NCI-H526 (cell line): ENCODE results near the gene SOCS1.

Experiments used
- DNase-seq, 2 experiments: peaks; one replicate each; lab custom pipeline; 2025; lab: John Stamatoyannopoulos, UW

Gene SOCS1

GRCh38 chr16:11245222-11245737 lies 10.7 kb downstream of the SOCS1 start:
- DNase-seq = no peak

- peak in 1 of 2 experiments; percentile 56 for DNase-seq
Observed at GRCh38 chr16:11242658-11243057, 13.3 kb downstream of the SOCS1 start.

GRCh38 chr16:11241480-11242204 lies 14.4 kb downstream of the SOCS1 start:
- DNase-seq = no peak

- DNase-seq = no peak
Observed at GRCh38 chr16:11240636-11241473, 15.1 kb downstream of the SOCS1 start.

DNA sequence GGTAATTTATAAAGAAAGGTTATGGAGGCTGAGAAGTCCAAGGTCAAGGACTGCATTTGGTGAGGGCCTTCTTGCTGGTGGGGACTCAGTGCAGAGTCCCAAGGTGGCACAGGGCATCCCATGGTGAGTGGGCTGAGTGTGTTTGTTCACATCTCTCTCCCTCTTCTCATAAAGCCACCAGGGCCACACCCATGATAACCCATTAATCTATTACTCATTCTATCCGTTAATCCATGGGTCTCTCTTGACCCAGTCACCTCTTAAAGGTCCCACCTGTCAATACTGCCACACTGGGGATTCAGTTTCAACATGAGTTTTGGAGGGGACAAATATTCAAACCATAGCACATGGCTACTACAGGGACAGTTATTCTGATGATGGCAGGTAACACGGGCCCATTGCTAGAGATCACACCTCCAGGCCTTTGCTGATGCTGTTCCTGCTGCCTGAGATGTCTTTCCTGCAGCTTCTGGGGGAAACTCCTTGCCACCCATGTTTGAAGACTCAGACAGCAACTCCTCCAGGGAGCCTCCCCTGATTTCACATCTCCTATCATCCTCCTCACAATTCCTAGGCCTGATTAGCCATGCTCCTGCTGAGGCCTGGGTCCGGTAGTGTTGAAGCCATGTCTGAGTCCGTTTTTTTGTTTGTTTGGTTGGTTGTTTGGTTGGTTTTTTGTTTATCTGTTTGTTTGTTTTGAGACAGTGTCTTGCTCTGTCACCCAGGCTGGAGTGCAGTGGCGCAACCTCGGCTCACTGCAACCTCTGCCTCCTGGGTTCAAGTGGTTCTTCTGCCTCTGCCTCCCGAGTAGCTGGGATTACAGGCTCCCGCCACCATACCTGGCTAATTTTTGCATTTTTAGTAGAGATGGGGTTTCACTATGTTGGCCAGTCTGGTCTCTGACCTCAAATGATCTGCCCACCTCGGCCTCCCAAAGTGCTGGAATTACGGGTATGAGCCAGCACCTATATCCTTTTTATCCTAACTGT lies 16.1 kb downstream of the SOCS1 start:
- DNase-seq = no peak

- no peak for DNase-seq
Observed at GRCh38 chr16:11238272-11239202, 17.5 kb downstream of the SOCS1 start.

DNA sequence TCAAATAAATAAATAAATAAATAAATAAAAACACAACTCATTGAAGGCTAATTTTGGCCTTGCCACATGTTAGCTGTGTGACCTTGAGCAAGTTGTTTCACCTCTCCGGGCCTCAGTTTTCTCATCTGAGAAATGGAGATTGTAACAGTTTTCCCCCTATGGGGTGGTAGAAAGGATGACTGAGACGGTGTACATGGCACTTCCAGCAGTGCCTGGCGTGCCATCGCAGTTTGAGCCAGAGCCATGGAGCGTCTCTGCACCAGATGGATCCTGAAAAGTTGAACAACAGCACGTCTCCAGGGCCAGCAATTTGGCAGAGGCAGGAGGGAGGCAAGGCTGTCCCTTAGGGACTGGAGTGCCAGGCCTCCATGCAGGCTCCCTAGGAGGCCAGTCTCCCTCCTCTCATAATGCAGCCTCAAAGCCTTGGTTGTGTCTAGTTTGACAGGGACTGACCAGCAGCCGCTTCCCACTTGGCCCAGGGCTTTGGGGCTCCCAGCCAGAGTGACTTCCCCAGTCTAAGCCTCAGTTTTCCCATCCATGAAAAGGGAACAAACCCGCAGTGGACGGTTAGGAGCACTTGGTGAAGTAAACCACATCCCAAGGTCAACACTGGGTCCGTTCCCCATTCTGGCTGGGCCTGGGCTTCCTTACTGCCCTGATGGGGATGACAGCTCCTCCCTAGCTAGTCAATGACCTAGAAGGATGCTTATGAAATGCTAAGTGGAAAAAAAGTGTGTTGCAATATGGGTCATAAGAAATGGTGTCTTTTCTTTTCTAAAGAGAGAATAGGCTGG lies 19.3 kb downstream of the SOCS1 start:
- DNase-seq = no peak

- peak; percentile 36 to 77 for DNase-seq
Observed at GRCh38 chr16:11235703-11235991, 20.4 kb downstream of the SOCS1 start.

- DNase-seq = no peak
Observed at GRCh38 chr16:11234884-11235702, 20.9 kb downstream of the SOCS1 start.

DNA sequence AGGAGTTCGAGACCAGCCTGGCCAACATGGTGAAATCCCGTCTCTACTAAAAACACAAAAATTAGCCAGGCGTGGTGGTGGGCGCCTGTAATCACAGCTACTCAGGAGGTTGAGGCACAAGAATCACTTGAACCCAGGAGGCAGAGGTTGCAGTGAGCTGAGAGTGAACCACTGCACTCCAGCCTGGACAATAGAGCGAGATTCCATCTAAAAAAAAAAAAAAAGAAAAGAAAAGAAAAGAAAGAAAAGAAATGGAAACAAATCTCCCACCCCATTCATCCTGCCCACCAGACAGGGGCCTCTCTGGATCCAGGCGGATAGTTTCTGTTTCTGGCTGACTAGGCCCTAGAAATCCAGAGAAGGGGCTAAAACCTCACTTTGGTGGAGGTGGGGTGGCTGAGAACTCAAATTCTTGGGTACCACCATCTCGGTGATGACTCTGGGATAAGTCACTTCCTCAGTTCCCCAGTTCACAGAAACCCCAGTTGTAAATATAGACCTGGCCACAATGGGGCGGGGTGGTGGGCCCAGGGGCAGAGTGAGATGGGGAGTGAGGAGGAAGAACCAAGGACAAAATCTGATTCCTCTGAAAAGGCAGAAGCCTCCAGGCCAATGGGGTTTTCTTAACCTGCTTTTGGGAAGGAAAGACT lies 22.2 kb downstream of the SOCS1 start:
- DNase-seq = no peak

DNA sequence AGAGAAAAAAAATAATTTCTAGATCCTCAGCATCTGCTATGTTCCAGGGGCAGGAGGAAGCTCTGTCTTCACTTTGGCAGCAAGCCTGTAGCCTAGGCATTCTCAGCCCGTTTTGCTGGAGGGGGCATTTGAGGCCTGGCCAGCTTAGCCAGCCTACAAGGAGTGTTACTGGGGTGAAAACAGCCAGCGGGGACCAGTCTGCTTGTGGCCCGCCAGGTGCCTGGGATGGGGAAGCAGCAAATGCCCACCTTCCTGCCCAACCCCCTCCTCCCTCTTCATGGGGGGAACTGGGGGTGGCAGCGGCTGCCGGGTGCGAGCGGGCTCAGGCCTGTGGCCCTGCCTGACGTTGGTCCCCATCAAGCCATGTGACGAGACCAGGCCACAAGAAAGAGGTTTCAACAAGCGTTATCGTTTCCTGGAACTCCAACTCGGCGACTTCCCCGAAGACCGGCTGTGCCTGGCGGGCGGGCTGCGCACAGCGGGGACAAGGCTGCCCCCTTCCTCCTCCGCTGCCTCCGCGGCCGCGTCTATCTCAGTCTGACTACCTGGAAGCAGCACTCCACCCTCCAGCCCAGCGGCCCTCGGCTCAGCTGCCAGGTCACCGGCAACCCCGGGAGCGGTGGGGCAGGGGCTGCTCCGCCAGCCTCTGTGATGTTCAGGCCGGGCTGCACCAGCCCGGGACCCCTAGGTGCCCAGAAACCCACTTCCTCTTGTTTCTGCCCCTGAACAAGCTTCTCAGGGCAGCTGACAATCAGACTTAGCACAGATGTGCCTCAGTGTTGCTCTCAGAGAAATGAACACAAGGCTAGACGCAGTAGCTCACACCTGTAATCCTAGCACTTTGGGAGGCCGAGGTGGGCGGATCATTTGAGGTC lies 22.9 kb downstream of the SOCS1 start:
- DNase-seq = no peak

- no peak for DNase-seq
Observed at GRCh38 chr16:11232302-11232851, 23.6 kb downstream of the SOCS1 start.

DNA sequence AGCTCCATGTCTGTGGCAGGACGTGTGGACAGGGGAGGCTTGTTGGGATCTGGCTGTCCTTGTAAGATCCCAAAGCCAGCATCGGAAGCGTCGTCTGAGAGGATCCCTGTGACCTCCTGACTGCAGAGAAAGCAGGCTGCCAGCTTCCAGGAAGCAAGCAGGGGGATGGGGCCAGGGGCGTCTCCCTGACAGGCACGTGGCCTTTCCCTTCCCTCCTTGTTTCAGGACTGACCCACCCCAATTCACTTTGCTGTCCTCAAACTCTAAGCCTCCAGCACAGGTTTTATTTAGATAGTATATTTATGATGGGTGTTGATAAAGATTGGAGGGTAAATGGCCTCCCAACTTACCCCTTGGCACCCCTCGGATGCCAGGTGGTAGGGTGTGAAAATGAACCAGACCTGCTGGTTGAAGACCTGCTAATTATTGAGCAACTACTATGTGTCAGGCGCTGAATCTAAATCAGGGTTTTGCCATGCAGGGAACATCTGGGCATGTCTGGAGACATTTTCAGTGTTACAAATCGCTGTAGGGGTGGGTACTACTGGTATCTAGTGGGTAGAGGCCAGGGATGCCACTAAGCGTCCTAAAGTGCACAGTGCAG lies 24.5 kb downstream of the SOCS1 start:
- no peak for DNase-seq

DNA sequence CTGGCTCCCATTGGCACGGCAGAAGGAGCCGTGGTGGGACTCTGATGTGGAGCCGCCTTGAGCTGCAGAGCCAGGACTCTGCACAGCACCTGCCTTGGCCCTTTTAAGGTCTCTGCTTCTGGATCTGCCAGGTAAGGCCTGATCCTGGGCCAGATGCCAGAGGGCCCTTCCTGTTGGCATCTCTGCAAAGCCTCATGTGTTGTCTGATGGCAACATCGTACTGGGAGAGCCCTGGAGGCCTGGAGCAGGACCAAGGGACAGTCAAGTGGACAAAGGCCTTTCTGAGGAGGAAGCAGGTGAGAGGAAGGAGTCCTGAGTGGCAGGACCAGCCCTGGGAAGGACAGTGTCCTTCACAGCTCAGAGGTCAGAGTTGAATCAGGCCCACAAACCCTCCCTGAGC lies 26.1 kb downstream of the SOCS1 start:
- DNase-seq = no peak

GRCh38 chr16:11229432-11229831 lies 26.6 kb downstream of the SOCS1 start:
- DNase-seq = no peak

GRCh38 chr16:11225677-11226549 lies 30.1 kb downstream of the SOCS1 start:
- no peak for DNase-seq
